GM18505 (cell line): ENCODE data around the gene RMI2.

ENCODE experiments used
- ATAC-seq: cut with Tn5 transposase; IDR thresholded peaks from one replicate; pipeline ENCODE4 v1.9.1; 2021; ENCODE audit not compliant: unreplicated experiment
- POLR2A ChIP-seq: IDR thresholded peaks from 4 replicates; pipeline ENCODE4 v1.6.1; 2011; ENCODE audit warnings: borderline replicate concordance; ENCODE audit not compliant: insufficient read depth, insufficient read length; ENCODE audit errors: extremely low read depth

The RMI2 gene

GRCh38 chr16:11314309-11314894, 30.9 kb upstream of the RMI2 start:
- no peak for ATAC-seq
- no peak for TF ChIP-seq POLR2A

GRCh38 chr16:11315510-11315909, 29.7 kb upstream of the RMI2 start:
- no peak for ATAC-seq
- no peak for TF ChIP-seq POLR2A

GRCh38 chr16:11316331-11317015, 28.8 kb upstream of the RMI2 start:
- no peak for TF ChIP-seq POLR2A
- no peak for ATAC-seq

- ATAC-seq: no peak
- TF ChIP-seq POLR2A: no peak
Observed at GRCh38 chr16:11318817-11319216, 26.4 kb upstream of the RMI2 start.

GRCh38 chr16:11319529-11320146, 25.6 kb upstream of the RMI2 start:
- TF ChIP-seq POLR2A: no peak
- no peak for ATAC-seq

GRCh38 chr16:11320170-11320569, 25.1 kb upstream of the RMI2 start:
- TF ChIP-seq POLR2A: no peak
- no peak for ATAC-seq

- ATAC-seq: no peak
Observed at GRCh38 chr16:11321662-11322061, 23.6 kb upstream of the RMI2 start.

GRCh38 chr16:11322823-11323222, 22.4 kb upstream of the RMI2 start:
- ATAC-seq: no peak
- no peak for TF ChIP-seq POLR2A

More at GRCh38 chr16:11321662-11322061, 23.6 kb upstream of the RMI2 start:
- no peak for TF ChIP-seq POLR2A

- ATAC-seq: no peak
Observed at GRCh38 chr16:11323551-11324336, 21.5 kb upstream of the RMI2 start.

GRCh38 chr16:11325404-11326083, 19.7 kb upstream of the RMI2 start:
- no peak for ATAC-seq
- TF ChIP-seq POLR2A: no peak

More at GRCh38 chr16:11323551-11324336, 21.5 kb upstream of the RMI2 start:
- TF ChIP-seq POLR2A: no peak

- no peak for ATAC-seq
- no peak for TF ChIP-seq POLR2A
Observed at GRCh38 chr16:11326084-11326736, 19.0 kb upstream of the RMI2 start.

- no peak for ATAC-seq
- no peak for TF ChIP-seq POLR2A
Observed at GRCh38 chr16:11326737-11327276, 18.5 kb upstream of the RMI2 start.

- no peak for ATAC-seq
- TF ChIP-seq POLR2A: peak; percentile 24
Observed at GRCh38 chr16:11327277-11328171, 17.7 kb upstream of the RMI2 start.
